Stimulated activated CD8-positive, alpha-beta memory T cell treated with anti-CD3 and anti-CD28 coated beads, Interleukin-15, amount 100 ng/mL, for 24 hours (primary cell): ENCODE data around the gene SLC7A5.
"Not testable (repeated sequence)": the region's sequence is repeated elsewhere in the genome, so short reads cannot be mapped to it uniquely, and the experiment has no call there.

ENCODE experiments used
- DNase-seq: peaks from one replicate; pipeline ENCODE4 v3.0.0-alpha.2; 2020; ENCODE audit warnings: low read depth

SLC7A5 gene

GRCh38 chr16:87794485-87795078 is 74.7 kb downstream of the SLC7A5 start:
- DNase-seq: no peak

DNA sequence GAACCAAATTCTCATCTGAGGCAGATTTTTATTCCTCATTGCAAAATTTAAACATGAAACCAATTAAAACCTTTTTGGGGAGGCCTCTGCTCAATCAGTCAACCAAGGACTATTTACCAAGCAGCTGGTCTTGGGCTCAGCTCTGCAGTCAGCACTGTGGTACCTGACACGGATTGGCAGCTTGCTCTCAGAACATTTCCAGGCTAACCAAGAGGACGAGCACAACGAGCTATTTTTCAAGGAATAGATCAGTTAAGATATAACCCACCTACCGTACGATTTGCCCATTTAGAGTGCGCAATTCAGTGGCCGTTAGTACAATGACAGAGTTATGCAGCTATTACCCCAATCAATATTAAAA is 77.1 kb downstream of the SLC7A5 start:
- DNase-seq: no peak

- no peak for DNase-seq
Observed at GRCh38 chr16:87791295-87792204, 77.8 kb downstream of the SLC7A5 start.

- no peak for DNase-seq
Observed at GRCh38 chr16:87790292-87791100, 78.8 kb downstream of the SLC7A5 start.

DNA sequence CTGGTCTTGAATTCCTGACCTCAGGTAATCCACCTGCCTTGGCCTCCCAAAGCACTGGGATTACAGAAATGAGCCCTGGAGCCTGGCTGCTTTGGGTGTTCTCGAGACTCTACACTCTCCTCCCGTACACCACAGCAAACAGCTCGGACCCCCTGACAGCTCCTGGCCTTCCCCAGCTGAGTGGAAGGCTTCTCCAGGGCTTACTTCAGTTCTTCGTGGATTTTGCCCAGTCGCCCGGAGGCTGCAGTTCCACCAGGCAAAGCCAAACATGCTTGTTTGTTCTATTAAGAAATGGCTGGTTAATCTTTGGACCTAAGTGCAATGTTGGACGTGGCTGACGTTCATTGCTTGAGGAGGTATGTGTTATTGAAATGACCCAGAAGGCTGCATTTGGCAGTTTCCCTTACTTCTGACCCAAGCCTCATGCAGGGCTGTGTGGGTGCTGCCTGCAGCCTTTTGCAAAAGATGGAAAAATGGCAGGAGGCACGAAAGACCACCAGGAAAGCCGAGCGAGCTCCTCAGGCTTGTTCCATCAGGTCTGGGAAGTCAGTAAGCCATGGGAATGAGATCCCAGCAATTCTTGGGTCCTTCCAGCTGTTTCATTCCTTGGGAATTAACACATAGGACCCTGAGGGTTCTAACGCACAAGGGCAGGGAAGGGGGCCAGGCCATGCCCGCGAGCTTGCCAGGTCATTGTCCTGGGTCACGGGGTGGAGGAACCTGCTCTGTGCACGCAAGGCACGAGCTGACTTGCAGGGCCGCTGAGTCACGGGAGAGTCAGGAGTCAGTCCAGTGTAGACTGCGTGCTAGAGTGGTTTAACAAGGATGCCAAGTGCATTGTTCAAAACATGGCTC is 79.6 kb downstream of the SLC7A5 start:
- no peak for DNase-seq

GRCh38 chr16:87788730-87789436 is 80.4 kb downstream of the SLC7A5 start:
- not testable (repeated sequence) for DNase-seq

GRCh38 chr16:87787451-87788091 is 81.7 kb downstream of the SLC7A5 start:
- DNase-seq: not testable (repeated sequence)

DNA sequence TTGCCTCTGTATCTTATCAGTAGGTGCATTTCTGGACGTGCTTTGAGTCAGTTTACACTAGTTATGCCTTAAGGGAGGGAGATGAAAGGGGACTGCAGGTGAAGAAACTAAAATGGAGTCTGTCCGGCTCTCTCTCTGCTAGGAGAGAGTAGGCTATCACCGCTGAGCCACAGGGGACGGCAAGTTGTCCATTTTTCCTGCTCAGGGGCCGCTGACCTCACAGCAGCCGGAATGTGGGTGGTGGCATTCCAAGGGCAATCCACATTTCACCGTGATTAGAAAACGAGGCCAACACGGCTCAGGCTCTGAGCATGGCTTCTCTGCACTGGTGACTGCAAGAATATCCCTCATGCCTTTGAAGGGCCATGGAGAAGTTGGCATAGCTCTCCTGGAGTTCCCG is 84.5 kb downstream of the SLC7A5 start:
- no peak for DNase-seq

- no peak for DNase-seq
Observed at GRCh38 chr16:87782033-87782432, 87.3 kb downstream of the SLC7A5 start.

GRCh38 chr16:87780385-87780989 is 88.8 kb downstream of the SLC7A5 start:
- DNase-seq: no peak
